ENCODE measurements around the gene GABRR2.

DNA sequence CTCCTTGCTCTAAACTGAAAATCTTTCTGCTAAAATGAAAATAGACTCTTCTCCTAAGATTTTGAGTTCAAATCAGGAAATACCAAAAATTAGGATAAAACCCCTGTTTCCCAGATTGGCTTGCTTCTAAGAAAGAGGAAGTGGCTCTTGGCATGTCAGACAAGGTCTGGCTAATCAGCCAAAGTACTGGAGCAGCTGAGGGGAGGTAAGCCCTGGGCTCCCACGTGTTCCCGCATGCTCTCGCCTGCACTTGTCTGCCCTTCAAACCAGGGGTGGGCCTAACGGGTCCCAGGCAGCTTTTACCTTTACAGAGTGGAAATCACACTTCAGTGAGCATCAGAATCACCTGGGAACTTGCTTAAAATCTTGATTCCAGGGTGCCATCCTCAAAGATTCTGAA lies 54.8 kb downstream of the GABRR2 start:
- TF ChIP-seq TCF4 (CRISPR knock-in tag; IDR thresholded peaks at IDR 0.05; ENCODE audit: borderline replicate concordance) (no peak), TSHZ2 (CRISPR knock-in tag; IDR thresholded peaks at IDR 0.05) (no peak), CSDC2 (CRISPR knock-in tag; IDR thresholded peaks at IDR 0.05) (no peak), ZFP30 (CRISPR knock-in tag; IDR thresholded peaks at IDR 0.05) (no peak), GLIS3 (CRISPR knock-in tag; IDR thresholded peaks at IDR 0.05) (no peak), ZFP3 (CRISPR knock-in tag; IDR thresholded peaks at IDR 0.05) (no peak), PATZ1 (CRISPR knock-in tag; IDR thresholded peaks at IDR 0.05; ENCODE audit: borderline replicate concordance) (no peak)
